Measurements from ENCODE around the gene DEGS1.

DEGS1 gene

GRCh38 chr1:224182866-224183590 lies at the start of gene DEGS1:
TSS of gene DEGS1 (plus strand) at chr1:224183240. CDS start at chr1:224183337, 97 bp downstream.
- peak; percentile 61 to 75 (median 67) for DNase-seq (ENCODE audit: low read depth in 3 of 3)

- no peak for DNase-seq (ENCODE audit: low read depth in 3 of 3)
Measured at GRCh38 chr1:224133741-224134299, 49.2 kb upstream of the DEGS1 start.

DNA sequence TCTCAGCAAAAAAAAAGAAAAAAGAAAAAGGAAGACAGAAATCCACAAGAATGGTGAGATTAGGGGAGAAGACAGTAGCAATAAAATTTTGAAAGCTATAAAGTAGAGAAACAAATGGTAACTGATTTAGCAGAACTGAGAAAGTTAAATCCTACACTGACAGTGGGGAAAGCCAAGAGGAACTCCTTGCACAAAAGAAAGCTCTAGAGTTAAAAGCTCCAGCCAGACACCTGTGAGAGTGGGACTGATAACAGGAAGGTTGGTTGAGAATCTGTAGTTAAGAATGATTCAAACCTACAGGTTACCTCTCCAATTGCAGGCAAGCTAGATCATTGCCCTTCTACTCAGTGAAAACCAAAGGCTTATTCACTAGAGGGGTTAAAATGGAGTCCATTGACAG lies 45.5 kb upstream of the DEGS1 start:
- DNase-seq (ENCODE audit: low read depth in 3 of 3): no peak

DNA sequence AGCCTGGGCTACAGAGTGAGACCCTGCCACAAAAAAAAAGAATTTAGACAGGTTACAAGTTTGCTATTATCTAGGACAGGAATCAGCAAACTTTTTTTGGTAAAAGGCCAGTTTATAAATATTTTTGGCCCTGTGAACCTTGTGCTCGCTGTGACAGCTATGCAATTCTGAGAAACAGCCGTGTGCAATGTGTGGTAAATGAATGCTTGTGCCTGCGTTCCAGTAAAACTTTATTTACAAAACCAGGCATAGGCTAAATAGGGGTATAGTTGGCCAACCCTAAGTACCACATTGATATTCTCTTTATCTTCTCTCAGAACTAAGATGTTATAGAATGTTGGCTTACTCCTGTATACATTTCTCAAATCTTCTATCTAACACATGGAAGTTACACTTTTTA lies 44.8 kb upstream of the DEGS1 start:
- no peak for DNase-seq (ENCODE audit: low read depth in 3 of 3)

GRCh38 chr1:224141693-224142092 lies 41.3 kb upstream of the DEGS1 start:
- DNase-seq (ENCODE audit: low read depth in 3 of 3): no peak

- no peak for DNase-seq (ENCODE audit: low read depth in 3 of 3)
Measured at GRCh38 chr1:224149709-224150108, 33.3 kb upstream of the DEGS1 start.

DNA sequence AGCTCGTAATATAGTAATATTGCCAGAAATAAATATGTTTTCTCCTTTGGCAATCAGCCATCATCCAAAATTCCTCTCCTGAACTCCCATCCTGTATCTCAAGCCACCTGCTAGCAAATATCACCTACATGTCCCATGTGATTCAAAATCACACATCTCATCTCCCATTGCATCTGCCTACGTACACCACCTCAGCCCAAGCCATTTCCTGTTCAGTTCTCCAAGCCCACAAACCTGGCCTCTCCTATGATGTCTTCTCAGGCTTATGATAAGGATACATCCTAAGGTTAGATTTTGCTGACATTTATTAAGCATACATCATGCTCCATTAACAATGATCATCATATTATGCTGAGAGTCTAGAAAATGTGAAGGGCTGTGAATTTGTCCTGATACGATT lies 31.9 kb upstream of the DEGS1 start:
- DNase-seq (ENCODE audit: low read depth in 3 of 3): no peak

GRCh38 chr1:224157316-224157715 lies 25.7 kb upstream of the DEGS1 start:
- DNase-seq (ENCODE audit: low read depth in 3 of 3): no peak

- DNase-seq (ENCODE audit: low read depth in 3 of 3): no peak
Measured at GRCh38 chr1:224159541-224159940, 23.5 kb upstream of the DEGS1 start.

DNA sequence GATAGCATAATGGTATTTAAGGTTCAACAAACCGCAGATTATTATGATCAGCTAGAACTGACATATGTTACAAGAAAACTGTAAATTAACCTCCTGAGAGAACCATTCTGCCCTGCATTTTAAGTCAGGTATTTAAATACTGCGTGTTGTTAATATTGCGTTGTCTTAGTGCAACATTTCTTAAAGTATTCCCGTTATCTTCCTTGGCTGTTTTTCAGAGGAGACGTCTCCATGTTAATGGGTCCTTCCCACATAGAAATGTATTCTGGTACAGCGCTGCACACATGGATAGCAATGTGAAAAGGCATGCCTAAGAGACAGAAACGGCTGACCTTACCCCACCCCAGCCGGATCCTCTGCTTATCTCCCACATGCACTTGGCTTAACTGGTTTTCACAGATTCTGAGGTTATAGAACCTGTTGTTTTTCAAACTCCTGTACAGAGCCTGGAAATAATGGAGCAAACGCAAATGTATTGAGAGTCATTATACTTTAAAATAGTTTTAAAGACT lies 22.8 kb upstream of the DEGS1 start:
- no peak for DNase-seq (ENCODE audit: low read depth in 3 of 3)

- DNase-seq (ENCODE audit: low read depth in 3 of 3): no peak
Measured at GRCh38 chr1:224162768-224163167, 20.3 kb upstream of the DEGS1 start.

- DNase-seq (ENCODE audit: low read depth in 3 of 3): no peak
Measured at GRCh38 chr1:224163311-224163710, 19.7 kb upstream of the DEGS1 start.

- no peak for DNase-seq (ENCODE audit: low read depth in 3 of 3)
Measured at GRCh38 chr1:224168859-224169380, 14.1 kb upstream of the DEGS1 start.

- no peak for DNase-seq (ENCODE audit: low read depth in 3 of 3)
Measured at GRCh38 chr1:224169718-224170270, 13.2 kb upstream of the DEGS1 start.

- DNase-seq (ENCODE audit: low read depth in 3 of 3): no peak
Measured at GRCh38 chr1:224170343-224170742, 12.7 kb upstream of the DEGS1 start.

GRCh38 chr1:224170748-224171478 lies 12.1 kb upstream of the DEGS1 start:
- no peak for DNase-seq (ENCODE audit: low read depth in 3 of 3)

DNA sequence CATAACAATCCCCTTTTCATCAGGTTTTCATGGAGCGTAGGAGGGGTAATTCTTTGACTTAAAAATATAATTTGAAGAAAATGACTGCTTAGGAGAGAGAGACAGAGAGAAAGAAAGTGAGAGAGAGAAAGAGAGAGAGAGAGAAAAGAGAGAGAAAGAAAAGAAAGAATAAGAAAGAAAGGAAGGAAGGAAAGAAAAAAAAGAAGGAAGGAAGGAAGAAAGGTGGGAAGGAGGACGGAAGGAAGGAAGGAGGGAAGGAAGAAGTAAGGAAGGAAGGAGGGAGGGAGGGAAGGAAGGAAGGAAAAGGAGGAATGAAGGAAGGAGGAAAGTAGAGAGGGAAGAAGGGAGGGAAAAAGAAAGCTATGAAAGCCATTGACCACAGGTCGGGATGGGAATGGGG lies 10.8 kb upstream of the DEGS1 start:
- DNase-seq (ENCODE audit: low read depth in 3 of 3): no peak

DNA sequence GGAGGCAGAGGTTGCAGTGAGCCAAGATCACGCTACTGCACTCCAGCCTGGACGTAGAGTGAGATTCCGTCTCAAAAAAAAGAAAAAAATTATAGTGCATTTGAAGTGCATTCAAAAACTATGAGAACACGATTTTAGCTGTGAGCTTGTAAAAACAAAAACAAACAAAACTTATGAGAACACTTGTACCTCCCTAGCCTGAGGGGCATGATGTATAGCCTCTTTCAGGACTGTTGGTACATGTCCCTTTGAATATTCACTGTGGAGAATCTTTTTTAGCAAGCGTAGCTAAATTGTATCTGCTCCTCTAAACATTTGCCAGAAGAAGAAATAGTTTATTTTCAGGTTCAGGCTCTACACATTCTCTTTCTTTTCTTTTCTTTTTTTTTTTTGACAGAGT lies 9.5 kb upstream of the DEGS1 start:
- no peak for DNase-seq (ENCODE audit: low read depth in 3 of 3)

DNA sequence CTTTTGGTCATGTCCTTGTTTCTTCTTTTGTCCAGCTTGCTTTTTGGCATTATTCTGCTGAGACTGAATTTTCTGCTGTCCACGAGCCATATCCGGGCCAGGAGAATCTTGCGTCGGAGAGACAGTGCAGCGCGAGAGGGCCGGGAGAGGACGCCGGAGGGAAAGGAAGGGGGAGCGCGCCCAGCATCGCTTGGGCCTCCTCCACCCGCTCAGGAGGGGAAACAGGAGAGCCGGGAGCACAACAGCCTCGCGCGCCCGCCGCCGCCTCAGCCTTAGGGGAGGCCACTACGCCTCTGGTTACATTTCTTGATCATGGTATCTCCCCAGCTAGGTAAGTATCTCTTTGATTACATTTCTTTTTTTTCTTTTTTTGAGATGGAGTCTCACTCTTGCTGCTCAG lies 7.4 kb upstream of the DEGS1 start:
- no peak for DNase-seq (ENCODE audit: low read depth in 3 of 3)

DNA sequence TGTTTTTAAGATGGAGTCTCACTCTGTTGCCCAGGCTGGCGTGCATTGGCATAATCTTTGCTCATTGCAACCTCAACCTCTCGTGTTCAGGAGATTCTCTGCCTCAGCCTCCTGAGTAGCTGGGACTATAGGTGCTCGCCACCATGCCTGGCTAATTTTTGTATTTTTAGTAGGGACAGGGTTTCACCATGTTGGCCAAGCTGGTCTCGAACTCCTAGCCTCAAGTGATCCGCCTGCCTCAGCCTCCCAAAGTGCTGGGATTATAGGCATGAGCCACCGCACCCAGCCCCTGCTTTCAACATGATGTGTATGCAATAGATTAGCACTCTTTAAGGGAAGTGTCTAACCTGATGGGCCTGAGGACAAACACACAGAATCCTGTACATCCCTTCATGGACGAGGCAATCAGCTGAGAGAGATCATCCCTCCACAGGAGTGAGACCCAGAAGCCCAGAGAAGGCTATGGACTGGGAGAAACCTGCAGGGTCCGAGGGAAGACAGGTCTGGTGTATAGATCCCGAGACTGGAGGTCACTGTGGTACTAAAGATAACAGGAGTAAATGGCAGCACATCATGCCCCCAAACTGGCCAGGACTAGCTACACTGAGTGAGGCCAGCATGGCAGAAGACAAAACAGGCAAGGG lies 5.6 kb upstream of the DEGS1 start:
- no peak for DNase-seq (ENCODE audit: low read depth in 3 of 3)

- no peak for DNase-seq (ENCODE audit: low read depth in 3 of 3)
Measured at GRCh38 chr1:224178894-224179293, 4.1 kb upstream of the DEGS1 start.
